ENCODE data around the gene GLOD5.

DNA sequence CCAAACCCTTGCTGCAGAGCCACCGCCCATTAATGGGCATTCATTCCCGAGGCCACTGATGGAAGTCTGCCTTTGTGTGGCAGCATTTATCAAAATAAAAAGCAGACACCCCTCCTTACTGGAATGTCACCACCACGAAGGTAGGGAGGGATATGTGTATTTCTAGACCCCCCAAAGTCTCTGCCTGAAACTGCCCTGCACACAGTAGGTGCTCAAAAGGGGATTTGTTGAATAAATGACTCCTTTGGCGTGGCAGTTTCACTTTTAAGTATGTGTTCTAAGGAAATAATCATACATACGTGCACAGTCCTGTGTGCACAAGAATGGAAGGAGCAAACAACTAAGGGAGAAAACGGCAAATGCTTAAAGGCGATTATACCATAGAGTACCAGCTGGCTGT, 23.6 kb upstream of the GLOD5 start:
- TF ChIP-seq, protein P1, sequence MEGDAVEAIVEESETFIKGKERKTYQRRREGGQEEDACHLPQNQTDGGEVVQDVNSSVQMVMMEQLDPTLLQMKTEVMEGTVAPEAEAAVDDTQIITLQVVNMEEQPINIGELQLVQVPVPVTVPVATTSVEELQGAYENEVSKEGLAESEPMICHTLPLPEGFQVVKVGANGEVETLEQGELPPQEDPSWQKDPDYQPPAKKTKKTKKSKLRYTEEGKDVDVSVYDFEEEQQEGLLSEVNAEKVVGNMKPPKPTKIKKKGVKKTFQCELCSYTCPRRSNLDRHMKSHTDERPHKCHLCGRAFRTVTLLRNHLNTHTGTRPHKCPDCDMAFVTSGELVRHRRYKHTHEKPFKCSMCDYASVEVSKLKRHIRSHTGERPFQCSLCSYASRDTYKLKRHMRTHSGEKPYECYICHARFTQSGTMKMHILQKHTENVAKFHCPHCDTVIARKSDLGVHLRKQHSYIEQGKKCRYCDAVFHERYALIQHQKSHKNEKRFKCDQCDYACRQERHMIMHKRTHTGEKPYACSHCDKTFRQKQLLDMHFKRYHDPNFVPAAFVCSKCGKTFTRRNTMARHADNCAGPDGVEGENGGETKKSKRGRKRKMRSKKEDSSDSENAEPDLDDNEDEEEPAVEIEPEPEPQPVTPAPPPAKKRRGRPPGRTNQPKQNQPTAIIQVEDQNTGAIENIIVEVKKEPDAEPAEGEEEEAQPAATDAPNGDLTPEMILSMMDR (IDR thresholded peaks at IDR 0.05), result no peak
- TF ChIP-seq, protein P2, sequence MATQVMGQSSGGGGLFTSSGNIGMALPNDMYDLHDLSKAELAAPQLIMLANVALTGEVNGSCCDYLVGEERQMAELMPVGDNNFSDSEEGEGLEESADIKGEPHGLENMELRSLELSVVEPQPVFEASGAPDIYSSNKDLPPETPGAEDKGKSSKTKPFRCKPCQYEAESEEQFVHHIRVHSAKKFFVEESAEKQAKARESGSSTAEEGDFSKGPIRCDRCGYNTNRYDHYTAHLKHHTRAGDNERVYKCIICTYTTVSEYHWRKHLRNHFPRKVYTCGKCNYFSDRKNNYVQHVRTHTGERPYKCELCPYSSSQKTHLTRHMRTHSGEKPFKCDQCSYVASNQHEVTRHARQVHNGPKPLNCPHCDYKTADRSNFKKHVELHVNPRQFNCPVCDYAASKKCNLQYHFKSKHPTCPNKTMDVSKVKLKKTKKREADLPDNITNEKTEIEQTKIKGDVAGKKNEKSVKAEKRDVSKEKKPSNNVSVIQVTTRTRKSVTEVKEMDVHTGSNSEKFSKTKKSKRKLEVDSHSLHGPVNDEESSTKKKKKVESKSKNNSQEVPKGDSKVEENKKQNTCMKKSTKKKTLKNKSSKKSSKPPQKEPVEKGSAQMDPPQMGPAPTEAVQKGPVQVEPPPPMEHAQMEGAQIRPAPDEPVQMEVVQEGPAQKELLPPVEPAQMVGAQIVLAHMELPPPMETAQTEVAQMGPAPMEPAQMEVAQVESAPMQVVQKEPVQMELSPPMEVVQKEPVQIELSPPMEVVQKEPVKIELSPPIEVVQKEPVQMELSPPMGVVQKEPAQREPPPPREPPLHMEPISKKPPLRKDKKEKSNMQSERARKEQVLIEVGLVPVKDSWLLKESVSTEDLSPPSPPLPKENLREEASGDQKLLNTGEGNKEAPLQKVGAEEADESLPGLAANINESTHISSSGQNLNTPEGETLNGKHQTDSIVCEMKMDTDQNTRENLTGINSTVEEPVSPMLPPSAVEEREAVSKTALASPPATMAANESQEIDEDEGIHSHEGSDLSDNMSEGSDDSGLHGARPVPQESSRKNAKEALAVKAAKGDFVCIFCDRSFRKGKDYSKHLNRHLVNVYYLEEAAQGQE (IDR thresholded peaks at IDR 0.05; ENCODE audit: insufficient read depth in 1 of 2, low read depth in 2 of 2, low read length in 1 of 2), result no peak
- TF ChIP-seq POLR2AphosphoS5 (IDR thresholded peaks at IDR 0.05; ENCODE audit: low read depth, low read length) (no peak), TCF7L2 (IDR thresholded peaks at IDR 0.05; ENCODE audit: low read depth, low read length) (no peak)

Measured in Panc1 (cell line).